Measurements from ENCODE around the gene CDK5R2. TPM values are rescaled to one million over a fixed set of nuclear protein-coding genes. Genes with fewer than 3 reads are reported as not detected.

CDK5R2 gene
- total and polyA plus RNA-seq, 2 experiments from 2014 or later: not detected

DNA sequence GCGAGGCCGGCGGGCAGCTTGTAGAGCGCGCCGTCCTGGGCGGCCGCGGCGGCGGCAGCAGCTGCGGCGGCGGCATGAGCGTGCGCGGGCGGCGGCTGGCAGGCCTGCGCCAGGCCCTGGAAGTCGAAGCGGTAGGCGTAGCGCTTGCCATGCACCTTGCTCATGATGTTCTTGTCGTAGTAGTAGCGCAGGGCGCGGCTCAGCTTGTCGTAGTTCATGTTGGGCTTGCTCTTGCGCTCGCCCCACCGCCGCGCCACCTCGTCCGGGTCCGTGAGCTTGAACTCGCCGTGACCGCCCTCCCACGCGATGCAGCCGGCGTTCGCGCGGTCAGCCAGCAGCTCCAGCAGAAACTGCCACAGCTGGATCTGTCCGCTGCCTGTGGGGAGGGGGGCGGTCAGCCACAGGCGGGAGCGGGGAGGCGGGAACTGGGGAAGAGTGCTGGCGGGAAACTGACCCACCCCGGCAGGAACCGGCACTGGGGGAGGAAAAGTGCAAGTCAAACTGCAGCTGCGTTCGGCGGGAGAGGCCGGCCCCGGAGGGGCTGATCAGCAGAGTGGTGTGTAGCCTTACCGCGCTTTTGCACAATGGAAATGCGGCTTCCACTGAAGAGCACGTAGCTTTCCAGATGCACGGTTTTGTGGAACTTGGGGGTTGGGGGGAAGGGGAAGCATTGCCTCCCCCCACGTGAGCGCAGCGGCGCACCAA is 22.6 kb downstream of the CDK5R2 start:
- no peaks in the 10 kb centered on the region for H3F3A ChIP-seq (ENCODE audit: insufficient read depth)
- H4K20me1 ChIP-seq (ENCODE audit: insufficient read depth): no peaks in the 10 kb centered on the region
- H2AFZ ChIP-seq: no peak overlapping the region
- peaks cover 81% of the 10 kb centered on the region for H3K27me3 ChIP-seq (replicated peaks; ENCODE audit: insufficient read depth)
- H3K9me3 ChIP-seq (ENCODE audit: low read depth): no peaks in the 10 kb centered on the region
- TF ChIP-seq EZH2phosphoT487 (IDR thresholded peaks at IDR 0.05; ENCODE audit: insufficient read depth, low read depth) (no peak), EZH2 (IDR thresholded peaks at IDR 0.05; ENCODE audit: insufficient read depth, poor library complexity, severe bottlenecking) (peak; percentile 67)
- WGBS, 2 experiments (ENCODE audit: low coverage in 1 of 2, low lambda C conversion rate in 2 of 2, missing lambda C conversion rate in 2 of 2): 3% methylated on average over 48 to 54 of the region's 69 CpGs
- no peak overlapping the region for H3K9ac ChIP-seq
- H3K4me1 ChIP-seq (ENCODE audit: insufficient read depth): no peaks in the 10 kb centered on the region
- no peak overlapping the region for H3K27ac ChIP-seq
- no peak overlapping the region for H3K4me3 ChIP-seq
- H3K4me2 ChIP-seq (ENCODE audit: unreplicated experiment): peak overlapping the region; percentile 61
- in situ Hi-C loops (cut with MboI): no loop called here
- no peaks in the 10 kb centered on the region for H3K79me2 ChIP-seq (ENCODE audit: insufficient read depth)
- no peaks in the 10 kb centered on the region for H3K36me3 ChIP-seq (ENCODE audit: low read depth)
- no peaks in the 10 kb centered on the region for H3K9me2 ChIP-seq (ENCODE audit: insufficient read depth)
- DNase-seq: peak; percentile 62

DNA sequence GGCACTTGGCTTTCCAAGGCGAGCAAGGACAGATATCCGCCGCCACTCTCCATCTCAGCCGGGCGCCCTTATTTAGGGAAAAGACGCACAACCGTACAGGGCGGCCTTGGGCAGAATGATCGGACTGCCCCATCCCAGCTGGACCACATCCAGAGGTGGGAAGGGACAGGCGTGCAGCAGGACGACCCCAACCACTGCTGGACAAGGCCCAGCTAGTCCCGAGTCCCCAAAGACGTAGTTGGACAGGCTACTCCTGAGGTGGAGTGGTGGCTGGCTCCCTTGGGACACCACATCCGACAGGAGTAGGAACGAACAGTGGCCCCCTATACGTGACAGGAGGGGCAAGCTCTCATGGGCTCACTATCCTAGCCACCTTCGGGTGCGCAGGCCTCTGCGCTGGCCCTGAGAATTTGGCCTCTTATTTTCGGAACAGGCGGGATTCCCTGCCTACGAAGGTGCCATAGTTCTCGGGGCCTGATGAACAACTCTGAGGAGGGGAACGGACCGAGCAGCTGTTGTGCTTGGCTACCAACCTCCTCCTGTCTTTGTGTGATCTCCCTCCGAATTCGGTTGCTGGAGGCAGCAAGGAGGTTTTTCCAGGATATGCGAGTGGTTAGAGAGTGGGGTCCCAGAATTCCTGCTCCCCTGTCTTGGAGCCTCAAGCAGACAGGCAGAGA is 23.3 kb downstream of the CDK5R2 start:
- no peak overlapping the region for H2AFZ ChIP-seq
- no peaks in the 10 kb centered on the region for H3K9me2 ChIP-seq (ENCODE audit: insufficient read depth)
- H3K36me3 ChIP-seq (ENCODE audit: low read depth): no peaks in the 10 kb centered on the region
- no peaks in the 10 kb centered on the region for H3K4me1 ChIP-seq (ENCODE audit: insufficient read depth)
- no peak for DNase-seq
- WGBS, 2 experiments (ENCODE audit: low coverage in 1 of 2, low lambda C conversion rate in 2 of 2, missing lambda C conversion rate in 2 of 2): 6 to 7% methylated on average over 28 of the region's 28 CpGs
- no peaks in the 10 kb centered on the region for H3K9me3 ChIP-seq (ENCODE audit: low read depth)
- no peak overlapping the region for H3K4me3 ChIP-seq
- no peak overlapping the region for H3K4me2 ChIP-seq (ENCODE audit: unreplicated experiment)
- H3K27ac ChIP-seq: no peak overlapping the region
- H3K79me2 ChIP-seq (ENCODE audit: insufficient read depth): no peaks in the 10 kb centered on the region
- H3K27me3 ChIP-seq (replicated peaks; ENCODE audit: insufficient read depth): peaks cover 81% of the 10 kb centered on the region
- no peaks in the 10 kb centered on the region for H4K20me1 ChIP-seq (ENCODE audit: insufficient read depth)
- TF ChIP-seq EZH2phosphoT487 (IDR thresholded peaks at IDR 0.05; ENCODE audit: insufficient read depth, low read depth): no peak
- TF ChIP-seq EZH2 (IDR thresholded peaks at IDR 0.05; ENCODE audit: insufficient read depth, poor library complexity, severe bottlenecking): no peak
- no peaks in the 10 kb centered on the region for H3F3A ChIP-seq (ENCODE audit: insufficient read depth)
- H3K9ac ChIP-seq: no peak overlapping the region
- in situ Hi-C loops (cut with MboI): no loop called here

DNA sequence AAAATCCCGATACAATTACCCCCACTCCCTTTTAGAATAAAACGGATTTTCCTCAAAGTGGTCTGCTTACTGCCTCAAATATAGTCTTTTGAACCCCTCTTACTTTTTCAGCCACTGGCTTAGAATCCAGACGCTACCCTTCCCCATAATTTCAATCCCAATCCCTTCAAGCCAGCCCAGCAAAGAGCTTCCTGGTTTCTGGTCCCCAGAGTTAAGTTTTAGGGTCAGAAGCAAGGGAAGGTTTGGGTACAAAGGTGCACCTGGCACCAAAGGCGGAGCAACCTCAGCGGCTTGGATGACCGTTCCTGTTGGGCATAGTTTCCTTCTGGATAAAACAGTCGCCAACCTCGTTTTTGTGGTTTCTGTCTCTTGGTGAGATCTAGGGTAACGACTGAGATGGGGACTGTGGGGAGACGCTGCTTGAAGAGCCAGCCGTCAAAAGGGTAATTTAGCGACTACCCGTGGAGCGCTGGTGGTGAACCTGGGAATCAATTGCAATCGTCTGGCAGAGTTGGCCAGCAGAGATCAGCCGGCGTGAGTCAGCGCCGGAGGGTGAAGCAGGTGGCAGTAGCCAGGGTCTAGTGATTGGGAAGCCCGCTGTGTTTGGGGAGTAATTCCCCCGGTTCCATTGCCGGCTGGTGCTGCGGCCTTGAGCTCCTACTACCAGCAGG is 23.9 kb downstream of the CDK5R2 start:
- no peak overlapping the region for H2AFZ ChIP-seq
- H3K36me3 ChIP-seq (ENCODE audit: low read depth): no peaks in the 10 kb centered on the region
- no peak for DNase-seq
- H3K9me2 ChIP-seq (ENCODE audit: insufficient read depth): no peaks in the 10 kb centered on the region
- no peak overlapping the region for H3K9ac ChIP-seq
- no peaks in the 10 kb centered on the region for H3K79me2 ChIP-seq (ENCODE audit: insufficient read depth)
- H4K20me1 ChIP-seq (ENCODE audit: insufficient read depth): no peaks in the 10 kb centered on the region
- H3K27me3 ChIP-seq (replicated peaks; ENCODE audit: insufficient read depth): peaks cover 83% of the 10 kb centered on the region
- no peak overlapping the region for H3K4me2 ChIP-seq (ENCODE audit: unreplicated experiment)
- H3F3A ChIP-seq (ENCODE audit: insufficient read depth): no peaks in the 10 kb centered on the region
- H3K27ac ChIP-seq: no peak overlapping the region
- 8 to 9% methylated on average over 23 of the region's 23 CpGs for WGBS, 2 experiments (ENCODE audit: low coverage in 1 of 2, low lambda C conversion rate in 2 of 2, missing lambda C conversion rate in 2 of 2)
- in situ Hi-C loops (cut with MboI): no loop called here
- H3K9me3 ChIP-seq (ENCODE audit: low read depth): no peaks in the 10 kb centered on the region
- no peak overlapping the region for H3K4me3 ChIP-seq
- TF ChIP-seq EZH2phosphoT487 (IDR thresholded peaks at IDR 0.05; ENCODE audit: insufficient read depth, low read depth) (0 out of 2 replicates have a peak, but pooled peaks have one; percentile 15), EZH2 (IDR thresholded peaks at IDR 0.05; ENCODE audit: insufficient read depth, poor library complexity, severe bottlenecking) (peak; percentile 82)
- H3K4me1 ChIP-seq (ENCODE audit: insufficient read depth): no peaks in the 10 kb centered on the region

DNA sequence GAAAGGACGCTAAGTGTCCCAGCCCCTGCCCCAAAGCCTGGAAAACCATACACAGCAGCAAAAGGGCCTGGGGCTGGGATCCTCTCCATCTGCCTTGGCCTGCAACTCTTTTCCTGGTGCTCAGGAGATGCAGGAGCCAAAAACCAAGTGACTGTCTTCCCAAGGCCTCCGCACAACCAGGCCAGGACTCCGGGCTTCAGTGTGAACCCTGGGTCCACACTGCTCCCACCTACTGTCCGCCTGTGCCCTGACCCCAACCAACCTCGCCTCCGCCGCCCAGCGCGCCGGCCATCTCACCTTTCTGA is 24.4 kb downstream of the CDK5R2 start:
- WGBS, 2 experiments (ENCODE audit: low coverage in 1 of 2, low lambda C conversion rate in 2 of 2, missing lambda C conversion rate in 2 of 2): 2 to 3% methylated on average over 10 of the region's 10 CpGs
- H3K27ac ChIP-seq: no peak overlapping the region
- TF ChIP-seq EZH2phosphoT487 (IDR thresholded peaks at IDR 0.05; ENCODE audit: insufficient read depth, low read depth) (0 out of 2 replicates have a peak, but pooled peaks have one; percentile 63), EZH2 (IDR thresholded peaks at IDR 0.05; ENCODE audit: insufficient read depth, poor library complexity, severe bottlenecking) (no peak)
- no peaks in the 10 kb centered on the region for H3F3A ChIP-seq (ENCODE audit: insufficient read depth)
- in situ Hi-C loops (cut with MboI): no loop called here
- H3K9me3 ChIP-seq (ENCODE audit: low read depth): no peaks in the 10 kb centered on the region
- H3K4me2 ChIP-seq (ENCODE audit: unreplicated experiment): no peak overlapping the region
- H3K4me3 ChIP-seq: no peak overlapping the region
- no peaks in the 10 kb centered on the region for H4K20me1 ChIP-seq (ENCODE audit: insufficient read depth)
- H3K27me3 ChIP-seq (replicated peaks; ENCODE audit: insufficient read depth): peaks cover 83% of the 10 kb centered on the region
- no peaks in the 10 kb centered on the region for H3K79me2 ChIP-seq (ENCODE audit: insufficient read depth)
- DNase-seq: no peak
- no peaks in the 10 kb centered on the region for H3K36me3 ChIP-seq (ENCODE audit: low read depth)
- no peaks in the 10 kb centered on the region for H3K4me1 ChIP-seq (ENCODE audit: insufficient read depth)
- H3K9me2 ChIP-seq (ENCODE audit: insufficient read depth): no peaks in the 10 kb centered on the region
- no peak overlapping the region for H2AFZ ChIP-seq
- no peak overlapping the region for H3K9ac ChIP-seq

All from GM23248 (cell line).